RKO (cell line): ENCODE measurements around the gene OSBPL3.
A peak's percentile ranks its signal among the peaks of the same experiment; 100 is the strongest.
"Not testable (repeated sequence)": the region's sequence is repeated elsewhere in the genome, so short reads cannot be mapped to it uniquely, and the experiment has no call there.

Experiments used
- DNase-seq: peaks from one replicate; pipeline ENCODE4 v3.0.0-alpha.2; 2016; ENCODE audit warnings: low spot score

The OSBPL3 gene

DNA sequence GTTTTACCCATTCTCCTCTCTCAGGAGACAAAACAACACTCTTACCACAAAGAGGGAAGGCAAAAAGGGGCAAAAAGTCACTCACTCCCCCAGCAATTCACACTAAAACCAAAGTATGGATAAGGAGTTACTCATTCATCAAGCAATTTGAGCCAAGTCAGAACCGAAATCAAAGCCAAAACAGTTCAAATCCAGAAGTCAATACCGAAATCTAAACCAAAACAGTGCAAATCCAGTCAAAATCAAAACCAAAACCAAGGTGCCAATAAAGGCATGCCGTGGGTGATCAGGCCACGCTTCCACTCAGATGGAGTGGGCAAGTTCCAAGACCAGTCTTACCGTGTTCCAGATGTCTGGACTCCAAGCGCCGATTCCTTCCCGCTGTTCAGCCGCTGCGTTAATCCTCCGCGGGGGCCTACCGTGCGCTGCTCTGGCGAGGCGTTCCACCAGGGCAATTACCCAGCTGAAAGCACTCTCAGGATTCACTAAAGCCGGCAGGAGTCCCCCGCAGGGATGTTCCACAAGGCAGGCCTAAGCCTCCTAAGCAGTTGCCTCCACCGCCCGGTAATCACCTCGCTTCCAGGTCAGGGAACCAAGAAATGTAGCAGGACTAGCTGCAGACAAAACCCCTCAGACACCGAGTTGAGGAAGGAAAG, 185.1 kb downstream of the OSBPL3 start:
- not testable (repeated sequence) for DNase-seq

DNA sequence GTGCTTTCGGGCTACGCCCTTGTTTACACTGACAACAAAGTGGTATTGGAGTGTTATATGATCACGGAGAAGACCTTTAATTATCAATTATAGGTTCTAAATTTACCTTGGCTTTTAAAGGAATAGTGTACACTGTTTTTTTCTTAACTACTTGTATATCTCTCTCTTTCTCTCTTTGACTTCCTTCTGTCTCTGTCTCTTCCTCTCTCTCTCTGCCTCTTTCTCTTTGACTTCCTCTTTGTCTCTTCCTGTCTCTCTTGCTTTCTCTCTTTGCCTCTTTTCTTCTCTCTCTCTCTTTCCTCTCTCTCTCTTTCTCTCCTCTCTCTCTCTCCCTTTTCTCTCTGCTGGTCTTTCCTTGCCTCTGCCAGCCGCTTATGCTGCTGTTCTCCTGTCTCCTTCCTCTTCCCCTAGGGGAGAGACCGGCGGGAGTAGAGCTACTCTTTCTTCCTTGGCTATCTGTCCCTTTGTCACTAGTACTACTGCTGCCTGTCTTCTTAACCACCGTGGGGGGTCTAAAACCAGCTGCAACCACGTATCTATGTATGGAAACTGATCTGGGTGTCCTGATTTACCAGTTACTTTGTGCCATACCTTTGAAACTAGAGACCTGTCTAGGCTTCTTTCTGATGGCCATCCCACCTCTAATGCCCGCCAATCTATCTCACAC, 185.9 kb downstream of the OSBPL3 start:
- no peak for DNase-seq

DNA sequence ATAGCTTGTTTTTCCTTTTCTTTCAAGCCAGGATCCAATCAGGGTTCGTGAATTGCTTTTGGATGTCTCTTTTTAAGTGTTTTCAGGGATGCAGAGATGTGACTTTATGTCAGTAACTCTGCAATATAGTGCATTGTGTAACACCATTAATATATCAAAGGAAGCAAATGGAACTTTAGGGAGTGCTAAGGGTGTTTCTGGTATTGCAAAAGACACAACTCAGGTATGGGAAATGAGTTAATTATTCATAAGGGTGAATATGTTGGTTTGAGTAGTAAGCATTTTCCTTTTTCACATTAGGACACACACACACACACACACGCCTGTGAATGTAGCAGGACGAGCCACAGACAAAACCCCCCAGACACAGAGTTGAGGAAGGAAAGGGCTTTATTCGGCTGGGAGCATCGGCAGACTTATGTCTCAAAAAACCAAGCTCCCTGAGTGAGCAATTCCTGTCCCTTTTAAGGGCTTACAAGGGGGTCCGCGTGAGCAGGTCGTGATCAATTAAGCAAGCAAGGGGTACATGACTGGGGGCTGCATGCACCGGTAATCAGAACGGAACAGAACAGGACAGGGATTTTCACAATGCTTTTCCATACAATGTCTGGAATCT, 190.9 kb downstream of the OSBPL3 start:
- DNase-seq, result no peak

DNA sequence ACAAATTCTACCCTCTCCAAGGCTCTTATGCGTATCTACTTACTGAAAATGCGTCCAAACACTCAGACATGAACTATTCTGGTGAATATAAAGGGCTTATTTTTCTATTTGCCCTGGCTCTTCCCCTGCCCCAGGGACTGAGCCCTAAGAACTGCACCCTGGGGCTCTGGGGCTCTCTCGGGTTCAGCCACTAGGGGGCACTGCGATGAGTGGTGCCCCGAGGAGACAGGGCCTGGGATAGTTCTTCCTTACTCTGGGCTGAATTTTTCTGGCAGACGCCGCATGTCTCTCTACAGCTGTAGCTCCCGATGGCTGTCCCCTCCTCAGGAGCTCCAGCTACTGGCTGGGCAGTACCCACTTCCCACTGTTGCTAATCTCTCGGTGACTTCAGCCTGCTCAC, 191.9 kb downstream of the OSBPL3 start:
- DNase-seq, result no peak

DNA sequence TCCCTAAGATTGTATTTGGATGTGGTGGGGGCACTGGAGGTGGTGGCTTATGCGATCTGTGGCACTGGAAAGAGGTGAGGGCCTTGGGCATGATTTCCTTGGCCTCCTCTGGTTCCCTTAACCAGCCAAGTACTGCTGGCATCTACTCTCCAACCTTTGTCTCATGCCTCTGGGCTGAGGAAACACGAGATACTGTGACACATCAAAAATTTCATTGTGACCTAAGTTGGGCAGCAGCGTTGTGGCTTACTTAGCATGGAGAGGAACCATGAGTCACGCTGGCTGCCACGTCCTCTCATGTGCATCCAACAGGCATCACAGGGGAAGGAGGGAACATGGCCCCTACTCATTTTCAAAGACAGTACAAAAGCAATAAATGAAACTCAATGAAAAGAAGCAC, 193.0 kb downstream of the OSBPL3 start:
- DNase-seq, result peak; percentile 95

DNA sequence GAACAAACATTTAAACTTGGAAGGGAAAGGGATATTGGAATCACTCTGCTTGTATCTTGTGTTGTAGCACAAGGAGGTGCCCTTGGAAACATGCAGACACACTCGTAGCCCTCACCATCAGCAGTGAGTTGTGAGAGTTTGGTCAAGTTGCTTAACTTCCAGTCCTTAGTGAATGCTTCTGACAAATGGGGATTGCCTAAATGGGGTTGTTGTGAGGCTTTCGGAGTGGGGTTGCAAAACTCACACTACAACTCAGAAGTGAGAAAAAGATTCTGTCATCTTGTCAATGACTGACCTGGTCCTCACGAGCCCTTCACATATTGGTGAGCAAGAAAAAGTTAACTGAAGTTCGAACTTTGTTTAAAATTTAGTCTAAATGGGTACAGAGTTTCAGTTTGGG, 193.7 kb downstream of the OSBPL3 start:
- DNase-seq, result no peak

DNA sequence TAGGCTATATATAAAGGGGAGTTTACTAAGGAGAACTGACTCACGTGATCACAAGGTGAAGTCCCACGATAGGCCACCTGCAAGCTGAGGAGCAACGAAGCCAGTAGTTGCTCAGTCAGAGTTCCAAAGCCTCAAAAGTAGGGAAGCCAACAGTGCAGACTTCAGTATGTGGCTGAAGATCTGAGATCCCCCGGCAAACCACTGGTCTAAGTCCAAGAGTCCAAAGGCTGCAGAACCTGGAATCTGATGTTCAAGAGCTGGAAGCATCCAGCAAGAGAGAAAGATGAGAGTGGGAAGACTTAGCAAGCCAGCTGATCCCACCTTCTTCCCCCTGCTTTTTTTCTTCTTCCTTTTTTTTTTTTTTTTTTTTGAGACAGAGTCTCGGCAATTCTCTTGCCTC, 195.7 kb downstream of the OSBPL3 start:
- no peak for DNase-seq

DNA sequence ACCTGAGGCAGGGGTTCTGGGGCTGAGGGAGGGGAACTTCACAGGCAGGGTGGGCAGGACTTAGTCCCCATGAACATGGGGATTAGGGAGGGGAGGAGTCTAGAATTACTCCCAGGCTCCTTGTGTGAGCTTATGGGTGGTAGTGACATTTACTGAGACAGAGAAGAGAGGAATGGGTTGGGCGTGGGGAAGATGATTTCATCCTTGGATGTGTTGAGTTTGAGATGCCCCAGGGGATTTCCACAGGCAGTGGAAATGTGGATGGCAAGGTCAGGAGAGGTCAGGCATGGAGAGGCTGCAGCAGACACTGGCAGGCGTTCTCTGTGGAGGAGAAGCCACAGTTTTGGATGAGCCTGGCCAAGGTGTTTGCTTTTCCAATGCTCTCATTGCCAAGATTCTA, 196.3 kb downstream of the OSBPL3 start:
- DNase-seq, result no peak

DNA sequence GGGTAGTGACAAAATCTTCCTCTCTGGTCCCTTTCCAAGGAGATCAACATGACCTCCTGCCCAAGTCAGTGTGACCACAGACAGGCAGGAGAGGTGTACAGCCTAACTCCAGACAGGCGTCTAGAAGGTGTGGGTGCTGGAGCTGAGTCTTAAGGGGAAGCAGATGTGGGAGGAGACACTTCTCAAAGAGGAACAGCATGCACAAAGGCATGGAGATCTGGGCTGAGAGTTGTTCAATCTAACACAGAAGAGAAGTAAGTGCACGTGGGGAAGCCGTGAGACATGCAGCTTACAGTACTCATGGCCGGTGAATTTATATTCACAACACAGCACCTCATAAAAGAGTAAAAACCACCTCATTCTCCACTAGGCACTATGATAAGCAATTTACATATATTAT, 198.9 kb downstream of the OSBPL3 start:
- DNase-seq, result no peak

DNA sequence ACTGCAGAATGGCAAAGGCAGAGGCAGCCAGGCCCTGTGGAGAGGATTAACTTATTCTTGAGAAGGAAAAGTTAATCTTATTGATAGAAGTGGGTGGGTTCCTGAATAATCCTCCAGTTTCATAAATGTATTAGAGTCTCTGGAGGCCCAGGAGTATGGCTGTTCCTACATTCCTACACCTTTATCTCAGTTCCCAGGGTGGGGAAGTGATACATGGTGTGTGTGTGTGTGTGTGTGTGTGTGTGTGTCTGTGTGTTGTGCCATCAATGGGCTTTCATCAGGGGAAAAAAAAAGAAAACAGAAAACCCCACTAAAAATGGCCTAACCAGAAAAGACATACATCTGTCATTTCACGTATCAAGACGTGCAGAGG, 200.7 kb downstream of the OSBPL3 start:
- no peak for DNase-seq

DNA sequence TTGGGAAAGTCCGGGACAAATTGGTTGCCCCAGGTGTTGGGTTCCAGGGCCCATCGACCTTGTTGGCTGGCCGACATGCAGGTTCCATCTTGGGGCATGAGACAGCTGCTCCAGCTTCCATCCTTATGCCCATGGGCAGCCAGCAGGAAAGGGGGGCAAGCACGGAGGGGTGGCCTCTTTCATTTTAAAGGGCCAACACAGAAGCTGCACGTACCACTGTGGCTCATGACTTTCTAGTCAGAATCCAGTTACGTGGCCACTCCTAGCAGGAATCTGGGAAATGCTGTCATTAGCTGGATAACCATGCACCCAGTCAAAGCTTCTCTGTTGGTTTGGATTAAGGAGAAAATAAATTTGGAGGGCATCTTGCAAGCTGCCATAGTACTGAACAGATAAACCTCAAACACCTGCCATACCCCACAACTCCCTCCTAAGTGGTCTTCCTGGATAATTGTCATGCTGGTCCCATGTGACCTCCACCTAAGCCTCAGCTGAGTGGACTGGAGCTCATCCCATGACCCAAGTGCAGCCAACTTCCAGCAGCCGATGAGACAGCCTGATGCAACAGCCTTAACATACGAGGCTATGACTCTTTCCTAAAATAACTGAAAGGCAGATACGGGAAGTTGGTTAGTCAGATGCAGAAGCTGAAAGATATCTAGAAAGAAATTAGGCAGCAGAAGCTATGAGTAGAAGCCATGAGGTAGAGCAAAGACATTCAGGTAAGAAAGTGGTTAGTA, 201.3 kb downstream of the OSBPL3 start:
- peak; percentile 71 for DNase-seq

DNA sequence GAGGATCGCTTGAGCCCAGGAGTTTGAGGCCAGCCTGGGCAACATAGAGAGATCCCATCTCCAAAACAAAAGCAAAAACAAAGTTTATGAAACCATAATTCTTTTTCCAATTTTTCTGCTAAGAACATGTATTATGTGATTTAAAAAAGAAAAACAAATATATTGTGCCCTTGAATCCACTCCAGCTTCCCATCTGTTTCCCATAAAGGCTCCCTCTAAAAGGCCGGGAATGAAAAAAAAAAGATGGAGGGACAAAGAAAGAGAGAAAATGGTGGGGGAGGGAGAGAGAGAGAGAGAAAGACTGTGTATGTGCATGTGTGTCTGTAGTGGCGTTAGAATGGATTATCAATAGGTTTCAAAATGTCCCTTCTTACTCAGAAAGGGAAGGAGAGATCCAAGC, 202.2 kb downstream of the OSBPL3 start:
- DNase-seq, result no peak

DNA sequence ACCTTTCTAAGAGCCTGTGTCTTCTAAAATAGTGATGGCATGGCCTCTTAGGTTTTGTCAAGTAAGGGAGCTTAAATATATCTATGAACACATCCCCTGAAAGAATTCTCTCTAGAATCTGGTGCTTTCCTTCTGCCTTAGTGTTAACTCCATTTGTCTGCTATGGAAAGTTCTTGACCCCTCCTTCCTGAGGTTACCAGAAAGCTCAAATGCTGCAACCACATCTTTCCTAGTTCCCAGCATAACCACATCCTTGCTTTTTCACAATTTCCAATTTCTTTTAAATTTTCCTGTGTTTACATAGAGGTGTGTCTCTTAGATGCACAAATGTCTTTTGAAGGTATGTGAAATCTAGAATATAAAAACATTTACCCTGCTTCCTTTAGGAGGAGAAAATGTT, 206.3 kb downstream of the OSBPL3 start:
- DNase-seq, result no peak

DNA sequence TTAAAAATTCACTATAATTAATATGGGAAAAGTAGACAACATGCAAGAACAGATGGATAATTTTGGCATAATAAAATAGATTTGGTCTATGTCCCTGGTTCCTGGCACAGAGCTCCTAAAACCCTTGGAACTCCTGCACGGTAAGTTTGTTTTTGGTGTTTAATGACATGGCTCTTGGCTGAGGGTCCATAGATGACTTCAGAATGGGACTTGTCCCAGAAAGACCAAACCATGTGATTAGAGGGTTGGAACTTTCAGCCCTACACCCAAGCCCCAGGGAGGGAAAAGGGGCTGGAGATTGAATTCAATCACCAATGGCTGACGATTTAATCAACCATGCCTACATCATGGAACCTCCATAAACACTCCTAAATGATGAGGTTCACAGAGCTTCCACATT, 210.1 kb downstream of the OSBPL3 start:
- DNase-seq, result no peak

DNA sequence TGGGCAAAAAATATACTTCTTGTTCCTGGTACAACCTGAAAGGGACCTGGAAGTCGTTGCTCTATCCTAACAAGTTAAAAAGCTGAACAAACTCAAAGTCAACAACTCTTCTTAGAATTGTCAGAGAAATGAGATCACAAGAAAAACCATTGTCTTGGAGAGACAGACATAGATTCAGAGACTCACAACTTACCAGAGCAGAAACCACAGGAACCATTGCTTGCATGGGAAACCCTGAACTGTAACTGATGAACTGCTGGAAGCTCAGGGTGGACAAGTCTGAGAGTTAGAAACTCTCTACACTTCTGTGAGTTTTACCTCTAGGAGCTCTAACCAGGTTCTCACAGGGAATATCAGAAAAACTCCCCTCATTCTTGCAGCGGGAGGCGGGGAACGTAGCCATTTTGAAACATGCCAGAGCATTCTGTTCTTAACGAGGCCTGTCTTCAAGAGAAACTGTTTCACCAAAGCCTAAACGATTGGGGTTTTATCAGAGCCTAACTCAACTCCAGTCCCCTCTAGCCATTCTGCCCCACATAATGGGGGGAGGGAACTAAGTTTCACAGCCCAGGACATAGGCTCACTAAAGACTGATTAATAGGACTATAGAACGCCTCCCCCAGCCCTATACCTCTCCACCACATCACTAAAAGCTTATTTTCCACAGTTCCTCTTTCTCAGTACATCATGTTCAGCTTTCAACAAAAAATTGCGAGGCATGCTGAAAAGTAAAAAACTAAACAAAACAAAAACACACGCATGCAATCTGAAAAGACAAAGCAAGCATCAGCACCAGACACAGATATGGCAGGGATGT, 210.8 kb downstream of the OSBPL3 start:
- no peak for DNase-seq

DNA sequence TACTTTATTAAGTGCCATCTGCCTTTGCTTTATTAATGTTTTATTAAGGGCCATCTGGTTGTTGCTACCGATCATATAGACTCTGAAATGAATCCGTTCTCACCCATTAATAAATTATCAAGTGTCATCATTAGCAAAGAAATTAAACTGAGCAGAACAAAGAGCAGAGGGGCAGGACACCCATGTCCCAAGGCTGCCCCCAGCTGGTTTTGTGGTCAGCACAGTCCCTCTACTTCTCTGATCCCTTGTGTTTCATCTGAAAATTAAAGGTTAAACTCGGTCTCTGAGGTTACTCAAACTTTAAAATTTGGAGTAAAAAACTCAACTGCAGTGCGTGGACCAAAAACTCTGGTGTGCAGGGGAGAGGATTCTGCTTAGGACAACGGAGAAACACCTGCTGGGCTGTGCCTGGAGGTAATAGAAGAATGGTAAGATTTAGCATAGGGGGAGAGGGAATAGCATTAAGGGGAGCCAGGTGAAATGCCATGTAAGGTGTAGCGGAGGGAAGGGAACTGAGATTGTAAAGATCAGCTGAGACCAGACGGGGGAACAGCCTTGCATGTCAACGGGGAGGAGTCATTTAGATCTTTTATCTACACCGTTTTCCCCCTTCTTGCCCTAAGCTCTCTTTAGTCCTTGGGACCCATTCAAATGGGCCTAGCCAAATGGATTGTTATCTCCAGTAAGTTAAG, 212.0 kb downstream of the OSBPL3 start:
- no peak for DNase-seq

DNA sequence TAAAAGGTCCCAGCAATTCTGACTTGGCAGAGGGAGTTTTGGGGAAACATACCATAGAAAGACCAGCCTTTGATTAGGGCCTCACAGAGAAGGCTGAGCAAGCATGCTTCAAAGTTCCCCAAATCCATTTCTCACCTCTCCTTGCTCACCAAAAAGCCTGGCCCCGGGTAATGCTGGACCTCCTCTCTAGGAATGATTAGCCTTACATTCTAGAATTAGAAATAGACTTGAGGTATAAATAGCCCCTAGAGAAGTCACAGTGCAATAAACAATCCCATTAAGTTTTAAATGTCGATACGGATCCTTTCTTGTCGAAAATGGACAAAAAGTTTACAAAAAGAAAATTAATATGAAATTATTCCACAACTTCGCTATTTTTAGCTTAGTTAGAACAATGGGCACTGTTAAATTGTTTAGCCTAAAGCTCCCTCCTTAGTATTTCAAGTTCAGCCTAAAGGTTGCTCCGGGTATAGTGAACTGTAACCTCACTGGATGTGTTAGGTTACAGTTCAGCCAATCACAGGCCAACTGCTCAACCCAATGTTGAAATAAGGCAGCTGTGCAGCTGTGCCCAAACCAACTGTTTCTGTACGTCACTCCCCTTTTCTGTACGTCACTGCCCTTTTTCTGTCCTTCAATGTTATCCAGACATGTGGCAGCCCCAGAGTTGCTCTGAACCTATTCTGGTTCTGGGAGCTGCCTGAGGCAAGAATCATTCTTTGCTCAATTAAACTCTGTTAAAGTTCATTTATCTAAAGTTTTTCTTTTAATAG, 214.8 kb downstream of the OSBPL3 start:
- DNase-seq, result no peak

DNA sequence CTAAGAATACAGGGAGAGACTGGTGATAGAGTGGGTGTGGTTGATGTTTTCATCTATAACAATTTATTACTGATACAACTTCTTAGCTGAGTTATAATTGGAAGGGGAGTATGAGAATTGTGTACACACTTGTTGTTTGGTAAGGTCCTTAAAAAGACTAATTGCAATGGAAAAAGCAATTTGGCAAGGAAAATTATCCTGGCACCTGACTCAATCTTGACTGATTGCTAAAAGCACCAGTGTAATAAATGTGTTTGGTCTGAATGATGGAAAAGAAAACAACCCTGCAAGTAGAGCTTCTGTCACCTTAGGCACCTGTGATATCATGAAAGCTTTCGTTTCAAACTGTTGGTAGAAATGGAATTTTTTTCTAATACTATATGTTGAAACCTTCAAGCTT, 216.0 kb downstream of the OSBPL3 start:
- DNase-seq, result no peak

DNA sequence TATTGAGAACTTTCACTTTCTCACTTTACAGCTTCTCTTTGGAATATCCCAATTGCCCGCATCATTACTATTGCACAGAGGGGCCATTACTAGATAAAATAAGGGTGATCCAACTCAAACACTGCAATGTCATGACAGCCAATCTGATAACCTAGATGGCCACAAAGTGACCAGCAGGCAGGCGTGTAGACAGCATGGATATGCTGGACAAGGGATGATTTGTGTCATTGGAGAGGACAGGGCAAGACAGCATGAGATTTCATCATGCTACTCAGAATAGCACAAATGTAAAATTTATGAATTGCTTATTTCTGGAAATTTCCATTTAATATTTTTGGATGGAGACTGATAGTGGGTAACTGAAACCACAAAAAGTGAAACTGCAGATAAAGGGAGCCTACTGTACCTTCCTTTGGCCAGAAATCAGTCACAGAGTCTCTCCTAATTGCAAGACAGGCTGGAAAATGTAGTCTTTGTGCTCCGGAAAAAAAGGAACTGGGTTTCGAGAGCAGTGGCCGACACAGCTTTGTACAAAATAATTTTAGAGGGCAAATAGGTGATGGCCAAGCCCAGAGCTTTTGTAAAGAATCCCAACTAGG, 216.6 kb downstream of the OSBPL3 start:
- DNase-seq, result no peak

DNA sequence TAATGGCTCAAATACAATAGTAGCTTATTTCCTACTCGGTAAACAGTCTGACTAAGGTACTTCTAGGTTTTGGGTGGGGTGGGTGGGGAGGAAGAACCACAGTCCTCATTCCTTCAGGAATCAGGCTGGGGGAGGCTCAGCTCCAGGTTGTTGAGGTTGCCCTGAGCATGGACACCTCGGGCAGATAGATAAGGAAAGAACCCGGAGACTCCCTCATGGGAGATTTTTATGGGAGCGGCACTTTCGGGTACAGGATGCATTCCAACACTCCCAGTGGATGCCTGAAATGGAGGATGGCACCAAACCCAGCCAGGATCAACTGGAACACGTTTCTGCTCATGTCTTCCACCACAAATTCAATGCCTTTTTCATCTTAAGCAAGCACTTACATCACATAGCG, 217.2 kb downstream of the OSBPL3 start:
- no peak for DNase-seq
